ENCODE data around the gene WFDC1.

WFDC1 gene

GRCh38 chr16:84259691-84260090 lies 35.0 kb upstream of the WFDC1 start:
- Histone ChIP-seq H3K27me3 (ENCODE audit: insufficient read depth, low read length, poor library complexity) (peaks cover 4% of the 10 kb centered on the region), H3K79me2 (ENCODE audit: insufficient read depth, low read length) (no peaks in the 10 kb centered on the region), H3K9me3 (ENCODE audit: insufficient read depth, low read length, severe bottlenecking) (no peaks in the 10 kb centered on the region), H3K4me2 (ENCODE audit: insufficient read depth, low read length) (no peak overlapping the region), H3K4me3 (ENCODE audit: low read depth in 1 of 2, low read length in 2 of 2) (no peak overlapping the region), H3K4me1 (ENCODE audit: insufficient read depth, low read length) (no peaks in the 10 kb centered on the region), H3K9ac (ENCODE audit: low read depth, low read length) (no peak overlapping the region), H4K20me1 (ENCODE audit: insufficient read depth, low read length) (no peaks in the 10 kb centered on the region), H3K36me3 (ENCODE audit: insufficient read depth, low read length) (no peaks in the 10 kb centered on the region), H3K27ac (ENCODE audit: low read length) (no peak overlapping the region), H2AFZ (ENCODE audit: low read depth, low read length) (no peak overlapping the region)
- ATAC-seq (ENCODE audit: insufficient read depth, low read depth) (no peak), DNase-seq (no peak)
- TF ChIP-seq EZH2 (IDR thresholded peaks at IDR 0.05; ENCODE audit: borderline replicate concordance, low read depth, low read length, severe bottlenecking) = no peak
- TF ChIP-seq CTCF (IDR thresholded peaks at IDR 0.05; ENCODE audit: borderline replicate concordance, extremely low read depth, low read length, poor library complexity, severe bottlenecking) = no peak

GRCh38 chr16:84260766-84261554 lies 33.7 kb upstream of the WFDC1 start:
- no peaks in the 10 kb centered on the region for H4K20me1 ChIP-seq (ENCODE audit: insufficient read depth, low read length)
- H3K9me3 ChIP-seq (ENCODE audit: insufficient read depth, low read length, severe bottlenecking) = no peaks in the 10 kb centered on the region
- H3K9ac ChIP-seq (ENCODE audit: low read depth, low read length) = no peak overlapping the region
- no peaks in the 10 kb centered on the region for H3K4me1 ChIP-seq (ENCODE audit: insufficient read depth, low read length)
- ATAC-seq (ENCODE audit: insufficient read depth, low read depth) (no peak), DNase-seq (no peak)
- H3K36me3 ChIP-seq (ENCODE audit: insufficient read depth, low read length) = no peaks in the 10 kb centered on the region
- no peak overlapping the region for H2AFZ ChIP-seq (ENCODE audit: low read depth, low read length)
- no peak overlapping the region for H3K4me2 ChIP-seq (ENCODE audit: insufficient read depth, low read length)
- H3K27ac ChIP-seq (ENCODE audit: low read length) = no peak overlapping the region
- no peak overlapping the region for H3K4me3 ChIP-seq (ENCODE audit: low read depth in 1 of 2, low read length in 2 of 2)
- TF ChIP-seq EZH2 (IDR thresholded peaks at IDR 0.05; ENCODE audit: borderline replicate concordance, low read depth, low read length, severe bottlenecking) (no peak), CTCF (IDR thresholded peaks at IDR 0.05; ENCODE audit: borderline replicate concordance, extremely low read depth, low read length, poor library complexity, severe bottlenecking) (no peak)
- H3K79me2 ChIP-seq (ENCODE audit: insufficient read depth, low read length) = no peaks in the 10 kb centered on the region
- peaks cover 4% of the 10 kb centered on the region for H3K27me3 ChIP-seq (ENCODE audit: insufficient read depth, low read length, poor library complexity)

GRCh38 chr16:84262031-84262430 lies 32.6 kb upstream of the WFDC1 start:
- Histone ChIP-seq H3K27ac (ENCODE audit: low read length) (no peak overlapping the region), H3K4me1 (ENCODE audit: insufficient read depth, low read length) (no peaks in the 10 kb centered on the region), H3K9ac (ENCODE audit: low read depth, low read length) (no peak overlapping the region), H3K9me3 (ENCODE audit: insufficient read depth, low read length, severe bottlenecking) (no peaks in the 10 kb centered on the region), H4K20me1 (ENCODE audit: insufficient read depth, low read length) (0 out of 2 replicates have a peak, but pooled peaks cover 2% of the 10 kb centered on the region), H3K4me2 (ENCODE audit: insufficient read depth, low read length) (no peak overlapping the region), H3K4me3 (ENCODE audit: low read depth in 1 of 2, low read length in 2 of 2) (no peak overlapping the region), H3K36me3 (ENCODE audit: insufficient read depth, low read length) (no peaks in the 10 kb centered on the region), H3K79me2 (ENCODE audit: insufficient read depth, low read length) (no peaks in the 10 kb centered on the region), H2AFZ (ENCODE audit: low read depth, low read length) (no peak overlapping the region), H3K27me3 (ENCODE audit: insufficient read depth, low read length, poor library complexity) (no peaks in the 10 kb centered on the region)
- ATAC-seq (ENCODE audit: insufficient read depth, low read depth) (no peak), DNase-seq (no peak)
- no peak for TF ChIP-seq EZH2 (IDR thresholded peaks at IDR 0.05; ENCODE audit: borderline replicate concordance, low read depth, low read length, severe bottlenecking)

- H3K4me3 ChIP-seq (ENCODE audit: low read depth in 1 of 2, low read length in 2 of 2) = no peak overlapping the region
- H3K27me3 ChIP-seq (ENCODE audit: insufficient read depth, low read length, poor library complexity) = no peaks in the 10 kb centered on the region
- no peaks in the 10 kb centered on the region for H3K79me2 ChIP-seq (ENCODE audit: insufficient read depth, low read length)
- ATAC-seq (ENCODE audit: insufficient read depth, low read depth) (no peak), DNase-seq (no peak)
- TF ChIP-seq EZH2 (IDR thresholded peaks at IDR 0.05; ENCODE audit: borderline replicate concordance, low read depth, low read length, severe bottlenecking) = no peak
- no peak for TF ChIP-seq CTCF (IDR thresholded peaks at IDR 0.05; ENCODE audit: borderline replicate concordance, extremely low read depth, low read length, poor library complexity, severe bottlenecking)
- H3K36me3 ChIP-seq (ENCODE audit: insufficient read depth, low read length) = no peaks in the 10 kb centered on the region
- no peaks in the 10 kb centered on the region for H3K4me1 ChIP-seq (ENCODE audit: insufficient read depth, low read length)
- H4K20me1 ChIP-seq (ENCODE audit: insufficient read depth, low read length) = 0 out of 2 replicates have a peak, but pooled peaks cover 2% of the 10 kb centered on the region
- H3K9me3 ChIP-seq (ENCODE audit: insufficient read depth, low read length, severe bottlenecking) = no peaks in the 10 kb centered on the region
- H3K9ac ChIP-seq (ENCODE audit: low read depth, low read length) = no peak overlapping the region
- no peak overlapping the region for H3K27ac ChIP-seq (ENCODE audit: low read length)
- no peak overlapping the region for H2AFZ ChIP-seq (ENCODE audit: low read depth, low read length)
- no peak overlapping the region for H3K4me2 ChIP-seq (ENCODE audit: insufficient read depth, low read length)
Observed at GRCh38 chr16:84262939-84263338, 31.7 kb upstream of the WFDC1 start.

Measured in DND-41 (cell line).